Natural killer cell (primary cell): ENCODE data around the gene GGTA1. TPM values are rescaled to one million over a fixed set of nuclear protein-coding genes. Genes with fewer than 3 reads are reported as not detected.

Experiments used
- ATAC-seq, 3 donors: fragments of 150-1000 bp in 2 of 3; fragments of 200-7000 bp in 1 of 3; cut with Tn5 transposase; 1 replicate in 1 of 3; 2 replicates in 2 of 3; pipeline ENCODE4 v1.10.0; 2021; ENCODE audit warnings: mild to moderate bottlenecking in 2 of 3, moderate library complexity in 2 of 3
- DNase-seq, 2 donors: peaks; one replicate each; pipeline versions ENCODE4 v3.0.0 to v3.0.0-alpha.2; 2013 to 2021; ENCODE audit warnings: mixed read lengths in 1 of 2
- H3K27ac ChIP-seq: one replicate; pipeline ENCODE4 v1.5.1; 2013; ENCODE audit warnings: mild to moderate bottlenecking, low read length
- H3K27me3 ChIP-seq: one replicate; pipeline ENCODE4 v1.6.1; 2013; ENCODE audit warnings: low read length; ENCODE audit not compliant: control insufficient read depth, insufficient read depth
- H3K36me3 ChIP-seq: one replicate; pipeline ENCODE4 v1.6.1; 2013; ENCODE audit warnings: low read length; ENCODE audit not compliant: control insufficient read depth, insufficient read depth
- H3K4me1 ChIP-seq: one replicate; pipeline ENCODE4 v1.6.1; 2013; ENCODE audit warnings: low read length; ENCODE audit not compliant: control insufficient read depth, insufficient read depth
- H3K4me3 ChIP-seq: one replicate; pipeline ENCODE4 v1.5.1; 2013; ENCODE audit warnings: low read length
- H3K9me3 ChIP-seq: one replicate; pipeline ENCODE4 v1.6.1; 2013; ENCODE audit warnings: low read length; ENCODE audit not compliant: control insufficient read depth, insufficient read depth
- H3K27ac Mint-ChIP-seq, 2 donors: one replicate each; pipeline ENCODE4 v1.8.0; 2022; ENCODE audit warnings: mild to moderate bottlenecking in 2 of 2, mixed read lengths in 2 of 2, moderate library complexity in 1 of 2
- H3K27me3 Mint-ChIP-seq, 2 donors: one replicate each; pipeline ENCODE4 v1.8.0; 2022; ENCODE audit warnings: low read depth in 2 of 2, mixed read lengths in 2 of 2
- H3K36me3 Mint-ChIP-seq: one replicate; pipeline ENCODE4 v1.8.0; 2022; ENCODE audit warnings: mixed read lengths
- H3K4me1 Mint-ChIP-seq, 2 donors: one replicate each; pipeline ENCODE4 v1.8.0; 2022; ENCODE audit warnings: mixed read lengths in 2 of 2
- H3K4me3 Mint-ChIP-seq: one replicate; pipeline ENCODE4 v1.8.0; 2022; ENCODE audit warnings: mild to moderate bottlenecking, moderate library complexity, mixed read lengths
- H3K9me3 Mint-ChIP-seq, 2 donors: one replicate each; pipeline ENCODE4 v1.8.0; 2022; ENCODE audit warnings: mixed read lengths in 2 of 2
- CTCF ChIP-seq: fragments of 200-600 bp; IDR thresholded peaks from one replicate; pipeline ENCODE4 v1.8.0; 2022; ENCODE audit warnings: antibody characterized with exemption
- WGBS: methylation state at CpG from one replicate; pipeline ENCODE4 v1.1.7; 2013; ENCODE audit warnings: missing lambda C conversion rate; ENCODE audit not compliant: insufficient coverage; 5-methylcytosine and 5-hydroxymethylcytosine counted together
- intact Hi-C: fragments of 100-400 bp; cut with micrococcal nuclease; formaldehyde crosslinking; loops from one replicate; pipeline ENCODE4 v1.14.2; 2022
- total RNA-seq, 4 donors: library from RNA; stranded (reverse); fragments of 120-200 nt in 1 of 4; gene quantifications; one replicate each; pipeline versions ENCODE4 v1.2.3 to v1.2.4, GENCODE V29; 2013 to 2022

Gene GGTA1
- total RNA-seq, 3 donors from 2014 or later (not counting 1 experiment from before 2014, with no cell fraction given), result 0.23 to 0.87 (median 0.55) TPM

GRCh38 chr9:121455527-121456239 is 44.0 kb downstream of the GGTA1 start:
- no peaks in the 10 kb centered on the region for H3K9me3 Mint-ChIP-seq
- Histone ChIP-seq H3K36me3 (no peaks in the 10 kb centered on the region), H3K4me3 (no peak overlapping the region), H3K27ac (no peak overlapping the region), H3K9me3 (no peaks in the 10 kb centered on the region), H3K4me1 (peaks cover 7% of the 10 kb centered on the region), H3K27me3 (peaks cover 3% of the 10 kb centered on the region)
- no peak overlapping the region for H3K27ac Mint-ChIP-seq
- H3K27me3 Mint-ChIP-seq, result peaks cover 8 to 15% of the 10 kb centered on the region in 2 donors
- TF ChIP-seq CTCF, result no peak
- ATAC-seq (peak in 2 of 3 donors; percentile 58 to 71), DNase-seq (peak in 1 of 2 donors; percentile 25)
- H3K4me3 Mint-ChIP-seq, result no peak overlapping the region
- WGBS, result 43% methylated on average over 7 of the region's 8 CpGs
- intact Hi-C loops, result no loop called here
- peaks cover 8 to 15% of the 10 kb centered on the region in 2 donors for H3K4me1 Mint-ChIP-seq
- H3K36me3 Mint-ChIP-seq, result no peaks in the 10 kb centered on the region

GRCh38 chr9:121454972-121455371 is 44.7 kb downstream of the GGTA1 start:
- 40% methylated on average over 1 of the region's 3 CpGs for WGBS
- Histone ChIP-seq H3K4me1 (peaks cover 7% of the 10 kb centered on the region), H3K36me3 (no peaks in the 10 kb centered on the region), H3K27ac (no peak overlapping the region), H3K4me3 (no peak overlapping the region), H3K9me3 (no peaks in the 10 kb centered on the region), H3K27me3 (peaks cover 3% of the 10 kb centered on the region)
- Mint-ChIP-seq H3K4me3 (no peak overlapping the region), H3K36me3 (no peaks in the 10 kb centered on the region), H3K4me1 (peaks cover 8 to 15% of the 10 kb centered on the region in 2 donors), H3K27ac (no peak overlapping the region), H3K27me3 (peaks cover 7 to 14% of the 10 kb centered on the region in 2 donors), H3K9me3 (no peaks in the 10 kb centered on the region)
- DNase-seq, result no peak
- no peak for TF ChIP-seq CTCF
- peak in 1 of 3 donors; percentile 30 for ATAC-seq
- intact Hi-C loops, result no loop called here

GRCh38 chr9:121453232-121453892 is 46.3 kb downstream of the GGTA1 start:
- no peak for TF ChIP-seq CTCF
- no peaks in the 10 kb centered on the region for H3K9me3 Mint-ChIP-seq
- ATAC-seq, result no peak
- H3K27me3 Mint-ChIP-seq, result peaks cover 8 to 9% of the 10 kb centered on the region in 2 donors
- Histone ChIP-seq H3K27me3 (no peaks in the 10 kb centered on the region), H3K27ac (no peak overlapping the region), H3K36me3 (no peaks in the 10 kb centered on the region), H3K9me3 (no peaks in the 10 kb centered on the region), H3K4me1 (peaks cover 7% of the 10 kb centered on the region), H3K4me3 (no peak overlapping the region)
- intact Hi-C loops, result no loop called here
- H3K27ac Mint-ChIP-seq, result no peak overlapping the region
- H3K4me3 Mint-ChIP-seq, result no peak overlapping the region
- no peaks in the 10 kb centered on the region for H3K36me3 Mint-ChIP-seq
- no peak for DNase-seq
- H3K4me1 Mint-ChIP-seq, result peaks cover 8 to 15% of the 10 kb centered on the region in 2 donors
- WGBS, result 77% methylated on average over 9 of the region's 9 CpGs
